GM21576 (cell line): ENCODE results near the gene PICALM.
"Not testable (repeated sequence)": the region's sequence is repeated elsewhere in the genome, so short reads cannot be mapped to it uniquely, and the experiment has no call there.

Source experiments
- ATAC-seq: cut with Tn5 transposase; IDR thresholded peaks from one replicate; pipeline ENCODE4 v1.9.1; 2021; ENCODE audit warnings: mild to moderate bottlenecking, moderate library complexity; ENCODE audit not compliant: unreplicated experiment

PICALM gene

GRCh38 chr11:85947431-85948272 lies 121.2 kb downstream of the PICALM start:
- peak; percentile 41 for ATAC-seq

- no peak for ATAC-seq
Measured at GRCh38 chr11:85946221-85946620, 122.7 kb downstream of the PICALM start.

DNA sequence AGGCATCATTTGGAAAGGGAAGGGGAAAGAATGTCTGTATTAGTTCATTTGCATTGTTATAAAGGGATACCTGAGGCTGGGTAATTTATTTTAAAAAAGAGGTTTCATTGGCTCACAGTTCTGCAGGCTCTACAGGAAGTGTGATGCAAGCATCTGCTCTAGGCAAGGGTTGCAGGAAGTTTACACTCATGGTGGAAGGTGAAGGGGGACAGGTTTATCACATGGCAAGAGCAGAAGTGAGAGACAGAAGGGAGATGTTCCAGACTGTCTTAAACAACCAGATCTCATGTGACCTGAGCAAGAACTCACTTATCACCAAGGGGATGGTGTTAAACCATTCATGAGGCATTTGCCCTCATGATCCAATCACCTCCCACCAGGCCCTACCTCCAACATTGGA lies 123.1 kb downstream of the PICALM start:
- ATAC-seq, result no peak

DNA sequence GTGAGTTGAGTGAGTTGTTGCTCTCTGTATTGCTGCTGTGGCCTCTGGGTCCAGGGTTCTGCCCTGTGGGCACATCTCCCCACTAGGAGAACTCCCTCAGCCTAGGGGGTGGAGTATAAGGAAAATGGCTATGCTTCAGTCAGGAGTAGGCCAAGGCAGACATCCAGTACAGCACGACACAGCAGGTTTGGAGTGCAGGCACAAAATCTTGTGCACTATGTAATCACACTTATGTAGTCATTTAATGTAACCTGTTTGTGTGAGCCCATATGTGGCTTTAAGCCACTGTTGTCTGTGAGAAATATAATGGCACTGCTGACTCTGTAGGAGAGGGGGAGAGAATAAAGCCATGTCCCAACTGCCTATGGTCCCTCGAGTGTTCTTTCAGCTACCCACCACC lies 123.6 kb downstream of the PICALM start:
- no peak for ATAC-seq

GRCh38 chr11:85941380-85941973 lies 127.4 kb downstream of the PICALM start:
- ATAC-seq, result peak; percentile 62

DNA sequence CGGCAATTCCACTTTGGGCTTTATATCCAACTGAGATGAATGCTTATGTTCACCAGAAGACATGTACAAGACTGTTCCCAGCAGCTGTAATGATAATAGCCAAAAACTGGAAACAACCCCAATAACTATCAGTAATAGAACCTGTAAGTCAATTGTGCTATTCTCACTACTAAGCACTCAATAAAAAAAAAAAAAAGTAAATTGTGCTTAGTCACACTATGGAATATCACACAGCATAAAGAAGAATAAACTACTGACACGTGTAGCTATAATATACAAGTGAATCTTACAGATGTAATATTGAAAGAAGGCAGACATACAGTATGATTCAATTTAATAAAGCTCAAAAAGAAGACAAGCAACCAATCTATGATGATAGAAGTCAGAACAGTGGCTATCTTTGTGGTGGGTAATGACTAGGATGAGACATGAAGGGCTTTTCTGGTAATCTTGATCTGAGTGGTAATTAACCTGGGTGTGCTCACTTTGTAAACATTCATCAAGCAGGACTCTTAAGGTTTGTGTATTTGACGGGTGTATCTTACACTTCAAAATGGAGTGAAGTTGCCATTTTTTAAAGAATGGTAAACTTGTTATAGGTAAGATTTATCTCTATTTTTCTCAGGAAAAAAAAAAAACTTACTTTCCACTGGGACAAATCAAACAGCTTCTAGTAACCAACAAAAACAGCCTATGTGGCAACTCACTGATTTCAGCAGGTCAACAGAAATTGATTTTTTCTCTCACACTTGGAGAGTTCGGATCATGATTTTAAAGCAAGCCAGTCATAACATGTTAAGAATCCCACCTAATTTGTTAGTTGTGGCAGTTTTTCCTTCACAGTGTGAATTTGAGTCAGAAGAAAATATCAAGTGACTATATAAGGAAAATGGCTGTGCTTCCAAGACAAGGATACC lies 129.5 kb downstream of the PICALM start:
- ATAC-seq, result no peak

DNA sequence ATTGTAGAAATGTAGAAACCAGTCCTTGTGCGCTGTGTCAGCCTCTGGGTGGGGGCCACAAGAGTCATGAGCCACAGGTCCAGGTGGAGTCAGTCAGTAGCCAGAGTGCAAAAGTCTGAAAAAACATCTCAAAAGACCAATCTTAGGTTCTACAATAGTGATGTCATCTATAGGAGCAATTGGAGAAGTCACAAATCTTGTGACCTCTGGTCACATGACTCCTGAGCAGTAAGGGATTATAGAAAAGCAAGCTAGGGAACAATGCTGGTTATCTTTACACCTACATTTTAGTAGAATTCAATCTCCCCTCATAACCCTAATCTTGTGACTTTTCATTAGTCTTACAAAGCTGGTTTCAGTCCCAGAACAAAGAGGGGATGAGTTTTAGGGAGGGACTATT lies 131.0 kb downstream of the PICALM start:
- no peak for ATAC-seq

DNA sequence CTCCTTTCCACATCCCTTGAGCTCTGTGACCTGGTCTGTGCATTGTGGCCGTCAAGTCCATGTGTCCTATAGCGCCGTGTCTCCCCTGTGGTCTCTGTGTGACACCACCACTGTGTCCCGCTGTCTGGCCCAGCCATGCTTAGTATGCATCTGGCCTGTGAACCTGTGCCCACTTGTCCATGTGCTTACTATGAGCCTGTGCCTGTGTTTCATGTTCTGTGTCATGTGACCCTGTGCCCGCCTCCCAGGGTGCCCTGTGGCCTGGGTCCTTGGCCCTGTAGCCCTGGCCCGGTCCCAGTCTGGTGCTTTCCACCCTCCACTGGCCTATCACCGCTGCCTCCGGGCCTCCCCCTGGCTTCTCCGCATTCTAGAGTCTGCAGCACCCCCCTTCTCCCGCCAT lies 133.1 kb downstream of the PICALM start:
- ATAC-seq, result no peak

- no peak for ATAC-seq
Measured at GRCh38 chr11:85934596-85935169, 134.2 kb downstream of the PICALM start.

GRCh38 chr11:85930879-85931366 lies 138.0 kb downstream of the PICALM start:
- no peak for ATAC-seq

GRCh38 chr11:85926653-85927214 lies 142.2 kb downstream of the PICALM start:
- ATAC-seq, result not testable (repeated sequence)

- ATAC-seq, result no peak
Measured at GRCh38 chr11:85923455-85923854, 145.4 kb downstream of the PICALM start.

- peak; percentile 78 for ATAC-seq
Measured at GRCh38 chr11:85922367-85922766, 146.5 kb downstream of the PICALM start.

DNA sequence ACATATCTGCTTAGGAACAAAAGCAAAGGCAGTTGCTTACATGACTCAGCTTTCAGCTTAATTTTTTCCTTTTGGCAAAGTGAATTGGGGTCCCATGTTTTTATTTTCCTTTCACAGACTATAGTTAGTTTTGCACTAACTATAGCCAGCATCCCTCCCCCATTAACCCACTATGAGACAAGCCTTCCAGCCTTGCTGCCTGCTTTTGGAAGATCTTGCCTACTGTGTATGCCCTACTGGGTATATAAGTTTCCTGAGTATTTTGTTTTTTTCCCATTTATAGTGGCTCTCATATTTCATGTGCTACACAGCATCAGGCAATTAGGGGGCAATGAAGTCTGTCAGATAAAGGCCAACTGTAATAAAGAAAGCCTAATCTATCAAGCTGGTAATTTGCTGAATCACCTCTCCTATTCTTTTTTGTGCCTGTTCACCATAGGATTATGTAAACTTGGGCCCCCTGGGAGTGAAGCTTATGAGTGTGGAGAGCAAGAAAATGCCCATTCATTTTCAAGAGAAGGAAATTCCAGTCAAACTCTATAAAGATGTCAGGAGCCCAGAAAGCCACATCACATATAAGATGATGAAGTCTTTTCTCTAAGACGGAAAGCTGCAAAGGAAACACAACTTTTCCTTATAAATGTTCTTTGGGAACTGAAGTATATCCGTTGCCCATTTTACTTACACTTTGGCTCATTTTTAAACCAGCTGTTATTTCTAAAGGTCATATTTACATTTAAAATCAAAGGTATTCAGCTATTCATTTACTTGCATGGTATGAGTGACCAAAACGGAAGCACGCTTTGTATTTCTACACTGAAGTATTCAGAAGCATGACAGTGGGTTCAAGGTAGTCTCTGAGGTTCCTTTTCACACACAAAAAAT lies 149.7 kb downstream of the PICALM start:
- ATAC-seq, result no peak

- no peak for ATAC-seq
Measured at GRCh38 chr11:85914425-85914824, 154.5 kb downstream of the PICALM start.

DNA sequence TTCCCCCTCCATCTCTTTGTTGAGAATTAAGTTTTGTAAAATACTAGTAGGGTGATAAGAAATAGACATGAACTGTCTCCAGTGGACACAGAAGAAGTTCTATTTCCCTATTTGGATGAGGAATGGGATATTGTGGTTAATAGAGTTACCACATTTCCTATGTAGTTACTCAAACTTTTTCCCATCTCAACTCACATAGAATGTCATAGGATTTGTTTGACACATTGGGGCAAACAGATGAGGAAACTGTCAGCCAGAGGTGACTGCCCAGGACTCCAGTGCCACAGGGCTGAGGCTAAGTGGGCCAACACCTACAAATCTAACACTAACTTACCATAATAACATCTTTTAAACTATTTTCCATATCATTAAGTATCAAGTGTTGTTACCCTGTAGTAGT lies 155.4 kb downstream of the PICALM start:
- no peak for ATAC-seq

GRCh38 chr11:85912414-85912813 lies 156.5 kb downstream of the PICALM start:
- no peak for ATAC-seq
